Left lung (tissue), 10 donors: ENCODE measurements around the gene FKBP11. TPM values are rescaled to one million over a fixed set of nuclear protein-coding genes. Genes with fewer than 3 reads are reported as not detected.

Experiments
- ATAC-seq: fragments of 200-7000 bp; cut with Tn5 transposase; one replicate; pipeline ENCODE4 v1.9.1; 2020; ENCODE audit warnings: moderate library complexity
- DNase-seq, 4 donors: peaks; one replicate each; pipeline ENCODE4 v3.0.0-alpha.2; 2013 to 2020
- H3K27ac ChIP-seq, 2 donors: fragments of 200-600 bp; sonication (generic) in 1 of 2; one replicate each; pipeline versions ENCODE4 v1.5.0 to v1.8.0; 2020 to 2021
- H3K27me3 ChIP-seq, 2 donors: fragments of 200-600 bp; sonication (generic) in 1 of 2; one replicate each; pipeline versions ENCODE4 v1.5.0 to v1.8.0; 2020 to 2021
- H3K36me3 ChIP-seq, 2 donors: fragments of 200-600 bp; sonication (generic) in 1 of 2; one replicate each; pipeline versions ENCODE4 v1.5.0 to v1.8.0; 2020 to 2021
- H3K4me1 ChIP-seq, 2 donors: fragments of 200-600 bp; one replicate each; pipeline ENCODE4 v1.8.0; 2021
- H3K4me3 ChIP-seq, 2 donors: fragments of 200-600 bp; sonication (generic) in 1 of 2; one replicate each; pipeline versions ENCODE4 v1.5.0 to v1.8.0; 2020 to 2021; ENCODE audit warnings: mild to moderate bottlenecking in 1 of 2
- H3K9me3 ChIP-seq, 2 donors: fragments of 200-600 bp; sonication (generic) in 1 of 2; one replicate each; pipeline versions ENCODE4 v1.5.0 to v1.8.0; 2020 to 2021
- CTCF ChIP-seq, 2 donors: fragments of 200-600 bp; sonication (generic) in 1 of 2; IDR thresholded peaks; one replicate each; pipeline versions ENCODE4 v1.5.0 to v1.8.0; 2021; ENCODE audit warnings: antibody characterized with exemption in 2 of 2
- intact Hi-C, 2 donors: fragments of 100-400 bp; cut with DNase I; formaldehyde crosslinking; loops; one replicate each; pipeline versions ENCODE4 v1.11.2 to v1.14.2; 2022
- polyA plus RNA-seq, 6 donors: library from polyadenylated mRNA; unstranded; fragments of 120-200 nt; gene quantifications; one replicate each; pipeline ENCODE4 v1.2.1, GENCODE V29; 2013; ENCODE audit not compliant: insufficient read length in 6 of 6
- total RNA-seq, 2 donors: library from RNA; stranded (reverse); fragmentation: NEBNext Ultra II Directional; extraction: Animal tissue kit (Norgen Biotek cat#: 25700); gene quantifications; one replicate each; pipeline ENCODE4 v1.2.1, GENCODE V29; 2021
- donor health status: DM: no; HTN: yes; CAD: no.
- donor health status: DM: no; HTN: no; CAD: no.

Gene FKBP11
- total and polyA plus RNA-seq, 8 donors = 17.2 to 87.4 (median 24.7) TPM

DNA sequence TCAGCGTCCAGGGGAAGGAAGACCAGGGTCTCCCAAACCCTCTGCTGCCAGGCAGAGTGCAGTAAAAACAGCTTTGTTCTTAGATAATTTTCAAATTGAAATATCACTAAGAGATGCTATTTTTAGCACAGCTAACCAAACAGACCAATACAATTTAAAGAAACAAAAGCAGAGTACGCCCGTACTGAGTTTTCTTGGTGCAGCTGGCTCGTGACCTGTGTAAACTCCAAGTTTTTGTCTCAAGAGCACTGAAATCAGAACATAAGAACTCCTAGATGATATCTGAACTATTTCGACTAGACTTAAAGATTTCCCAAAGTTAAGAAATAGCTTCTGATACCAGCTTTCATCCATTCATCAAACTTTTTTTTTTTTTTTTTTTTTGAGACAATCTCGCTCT, 21.7 kb upstream of the FKBP11 start:
- ATAC-seq = peak; percentile 76
- H3K27ac ChIP-seq = no peak overlapping the region
- intact Hi-C loops = no loop called here

DNA sequence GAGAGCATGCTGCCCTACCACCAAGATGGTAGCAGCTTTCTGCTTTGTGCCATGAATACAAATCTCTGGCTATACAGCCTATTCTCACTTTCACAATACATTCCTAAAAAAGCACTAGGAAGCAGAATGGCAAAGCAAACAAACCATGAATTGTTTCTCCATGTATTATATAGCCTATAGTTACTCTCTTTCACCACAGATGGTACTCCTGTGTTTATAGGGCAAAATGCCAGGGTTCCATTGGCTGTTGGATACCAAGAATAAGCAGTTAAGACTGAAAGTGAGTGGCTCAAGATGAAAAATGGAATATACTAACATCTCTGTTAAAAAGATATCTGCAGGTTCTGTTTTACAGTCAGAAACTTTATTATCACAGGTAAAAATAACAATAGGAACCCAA, 20.9 kb upstream of the FKBP11 start:
- intact Hi-C loops = no loop called here

More for the DNA sequence above, 21.7 kb upstream of the FKBP11 start:
- TF ChIP-seq CTCF (IDR thresholded peaks at IDR 0.05) = no peak
- Histone ChIP-seq H3K27me3 (no peaks in the 10 kb centered on the region), H3K9me3 (no peaks in the 10 kb centered on the region), H3K4me1 (peaks cover 0 to 4% of the 10 kb centered on the region in 2 donors), H3K4me3 (no peak overlapping the region), H3K36me3 (peaks cover 0 to 40% of the 10 kb centered on the region in 2 donors)
- no peak for DNase-seq

GRCh38 chr12:48943221-48943620, 17.9 kb upstream of the FKBP11 start:
- DNase-seq (no peak), ATAC-seq (no peak)
- intact Hi-C loops = no loop called here
- peaks cover 0 to 9% of the 10 kb centered on the region in 2 donors for H3K4me1 ChIP-seq
- H3K36me3 ChIP-seq = peaks cover 0 to 42% of the 10 kb centered on the region in 2 donors
- H3K27me3 ChIP-seq = no peaks in the 10 kb centered on the region
- H3K4me3 ChIP-seq = no peak overlapping the region
- TF ChIP-seq CTCF (IDR thresholded peaks at IDR 0.05) = no peak
- H3K9me3 ChIP-seq = no peaks in the 10 kb centered on the region
- H3K27ac ChIP-seq = no peak overlapping the region

More for the DNA sequence above, 20.9 kb upstream of the FKBP11 start:
- Histone ChIP-seq H3K36me3 (peaks cover 0 to 37% of the 10 kb centered on the region in 2 donors), H3K4me3 (no peak overlapping the region), H3K27ac (no peak overlapping the region), H3K9me3 (no peaks in the 10 kb centered on the region), H3K27me3 (no peaks in the 10 kb centered on the region), H3K4me1 (peaks cover 0 to 4% of the 10 kb centered on the region in 2 donors)
- DNase-seq = no peak
- peak; percentile 18 for ATAC-seq
- TF ChIP-seq CTCF (IDR thresholded peaks at IDR 0.05) = no peak

GRCh38 chr12:48940181-48940580, 14.9 kb upstream of the FKBP11 start:
- DNase-seq (no peak), ATAC-seq (peak; percentile 29)
- H3K9me3 ChIP-seq = no peaks in the 10 kb centered on the region
- no peak for TF ChIP-seq CTCF (IDR thresholded peaks at IDR 0.05)
- H3K27me3 ChIP-seq = no peaks in the 10 kb centered on the region
- H3K4me3 ChIP-seq = no peak overlapping the region
- H3K4me1 ChIP-seq = peaks cover 0 to 8% of the 10 kb centered on the region in 2 donors
- intact Hi-C loops = no loop called here
- no peak overlapping the region for H3K27ac ChIP-seq
- H3K36me3 ChIP-seq = peaks cover 0 to 57% of the 10 kb centered on the region in 2 donors

DNA sequence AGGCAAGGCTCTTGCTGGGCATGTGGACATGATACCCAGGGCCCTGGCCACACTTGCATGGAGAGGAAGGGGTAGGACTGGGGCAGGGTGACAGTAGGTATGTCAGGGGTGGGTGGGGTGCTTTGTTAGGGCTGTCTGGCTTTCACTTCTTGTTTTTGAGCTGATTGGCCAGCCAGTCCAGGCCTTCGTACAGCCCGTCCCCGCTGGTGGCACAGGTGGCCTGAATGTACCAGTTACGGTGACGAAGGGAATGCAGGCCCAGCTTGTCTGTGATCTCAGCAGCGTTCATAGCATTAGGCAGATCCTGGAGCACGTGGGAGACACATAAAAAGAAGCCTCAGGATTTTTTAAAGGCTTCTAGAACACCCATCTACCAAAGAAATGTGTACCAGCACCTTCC, 13.5 kb upstream of the FKBP11 start:
- intact Hi-C loops = no loop called here
- H3K4me1 ChIP-seq = peaks cover 0 to 8% of the 10 kb centered on the region in 2 donors
- TF ChIP-seq CTCF (IDR thresholded peaks at IDR 0.05) = no peak
- H3K27me3 ChIP-seq = no peaks in the 10 kb centered on the region
- H3K27ac ChIP-seq = no peak overlapping the region
- no peaks in the 10 kb centered on the region for H3K9me3 ChIP-seq
- ATAC-seq (no peak), DNase-seq (no peak)
- peaks cover 0 to 68% of the 10 kb centered on the region in 2 donors for H3K36me3 ChIP-seq
- no peak overlapping the region for H3K4me3 ChIP-seq
